GM12878 (cell line): ENCODE data around the gene MELTF. TPM values are rescaled to one million over a fixed set of nuclear protein-coding genes. Genes with fewer than 3 reads are reported as not detected.

Source experiments
- BHLHE40 ChIP-seq, 2 experiments: fragments of 450-650 bp in 1 of 2; IDR thresholded peaks; 2 replicates each; pipeline ENCODE4 v1.6.1; 2011 to 2017; ENCODE audit warnings: low read depth in 2 of 2, borderline replicate concordance in 1 of 2, improper control_type of control experiment in 1 of 2, low read length in 1 of 2, mild to moderate bottlenecking in 1 of 2
- CREB1 ChIP-seq: IDR thresholded peaks from 2 replicates; pipeline ENCODE4 v1.6.1; 2012; ENCODE audit warnings: low read depth, mild to moderate bottlenecking, inconsistent platforms
- ESRRA ChIP-seq: IDR thresholded peaks from 2 replicates; pipeline ENCODE4 v1.6.1; 2012; ENCODE audit warnings: mild to moderate bottlenecking, low read length, improper control_type of control experiment
- FOXM1 ChIP-seq: IDR thresholded peaks from 2 replicates; pipeline ENCODE4 v1.6.1; 2012; ENCODE audit warnings: low read depth, mild to moderate bottlenecking, inconsistent platforms, low read length, moderate library complexity
- GABPA ChIP-seq: IDR thresholded peaks from 2 replicates; pipeline ENCODE4 v1.6.1; 2014; ENCODE audit warnings: antibody characterized with exemption, low read depth, mild to moderate bottlenecking, inconsistent platforms
- MTA2 ChIP-seq: fragments of 450-650 bp; IDR thresholded peaks from 2 replicates; pipeline ENCODE4 v1.6.1; 2016; ENCODE audit warnings: low read depth, mild to moderate bottlenecking, moderate library complexity
- MXI1 ChIP-seq: fragments of 150-350 bp; IDR thresholded peaks from 2 replicates; pipeline ENCODE4 v1.6.1; 2011; ENCODE audit warnings: low read depth, mild to moderate bottlenecking, inconsistent platforms, low read length, improper control_type of control experiment
- MYC ChIP-seq: IDR thresholded peaks from 2 replicates; pipeline ENCODE4 v1.6.1; 2011; ENCODE audit warnings: mild to moderate bottlenecking, low read length, moderate library complexity, inconsistent platforms; ENCODE audit not compliant: insufficient read depth, insufficient replicate concordance, insufficient read length, severe bottlenecking
- PAX8 ChIP-seq: fragments of 450-650 bp; IDR thresholded peaks from 2 replicates; pipeline ENCODE4 v1.6.1; 2017; ENCODE audit warnings: mild to moderate bottlenecking, moderate library complexity
- POU2F2 ChIP-seq: IDR thresholded peaks from 3 replicates; pipeline ENCODE4 v1.6.1; 2011; ENCODE audit warnings: low read depth, mild to moderate bottlenecking, low read length, borderline replicate concordance
- TCF12 ChIP-seq: IDR thresholded peaks from 2 replicates; pipeline ENCODE4 v1.6.1; 2011; ENCODE audit warnings: low read depth, mild to moderate bottlenecking, low read length
- ZBED1 ChIP-seq: IDR thresholded peaks from 2 replicates; pipeline ENCODE4 v1.6.1; 2016; ENCODE audit warnings: borderline replicate concordance
- polyA plus RNA-seq, 11 experiments: library from polyadenylated mRNA; depleted of rRNA in 4 of 11; unstranded in 6 of 11; stranded (reverse) in 5 of 11; fragments of >200 nt; fragmentation: Nextera tagmentation in 4 of 11; fragmentation: Illumina TruSeq in 1 of 11; extraction: Ambion mirVana in 4 of 11; extraction: Trizol in 1 of 11; gene quantifications; 1 replicate in 1 of 11; 2 replicates in 10 of 11; pipeline versions ENCODE4 v1.2.1 to v1.2.3, GENCODE V29; 2011 to 2016; ENCODE audit warnings: inconsistent platforms in 2 of 11, missing spikeins in 2 of 11, low read depth in 1 of 11
- total RNA-seq, 4 experiments: library from RNA; depleted of rRNA in 3 of 4; stranded (reverse); fragments of >200 nt in 3 of 4; fragmentation: Illumina TruSeq in 1 of 4; extraction: Trizol in 1 of 4; gene quantifications; 2 replicates each; pipeline versions ENCODE4 v1.2.1 to v1.2.3, GENCODE V29; 2013 to 2021
- TF ChIP-seq, protein P1 (sequence below): fragments of 450-650 bp; formaldehyde crosslinking; IDR thresholded peaks from 2 replicates; pipeline ENCODE4 v1.5.0; 2022; ENCODE audit warnings: mild to moderate bottlenecking, missing genetic modification characterization
- TF ChIP-seq, protein P2 (sequence below): fragments of 150-350 bp; IDR thresholded peaks from 2 replicates; pipeline ENCODE4 v1.6.1; 2016; ENCODE audit warnings: low read depth, low read length
- TF ChIP-seq, protein P3 (sequence below): fragments of 450-650 bp; IDR thresholded peaks from 2 replicates; pipeline ENCODE4 v1.6.1; 2018; ENCODE audit warnings: mild to moderate bottlenecking, low read depth, moderate library complexity; ENCODE audit not compliant: partially characterized antibody
- TF ChIP-seq, protein P4 (sequence below): fragments of 450-650 bp; IDR thresholded peaks from 2 replicates; pipeline ENCODE4 v1.6.1; 2017; ENCODE audit warnings: low read depth, mild to moderate bottlenecking, moderate library complexity

The MELTF gene
- total and polyA plus RNA-seq, 10 of the 15 experiments (the other 5 are each of a cell fraction or from before 2014, with no cell fraction given), result 0.55 to 49.1 (median 11.1) TPM

DNA sequence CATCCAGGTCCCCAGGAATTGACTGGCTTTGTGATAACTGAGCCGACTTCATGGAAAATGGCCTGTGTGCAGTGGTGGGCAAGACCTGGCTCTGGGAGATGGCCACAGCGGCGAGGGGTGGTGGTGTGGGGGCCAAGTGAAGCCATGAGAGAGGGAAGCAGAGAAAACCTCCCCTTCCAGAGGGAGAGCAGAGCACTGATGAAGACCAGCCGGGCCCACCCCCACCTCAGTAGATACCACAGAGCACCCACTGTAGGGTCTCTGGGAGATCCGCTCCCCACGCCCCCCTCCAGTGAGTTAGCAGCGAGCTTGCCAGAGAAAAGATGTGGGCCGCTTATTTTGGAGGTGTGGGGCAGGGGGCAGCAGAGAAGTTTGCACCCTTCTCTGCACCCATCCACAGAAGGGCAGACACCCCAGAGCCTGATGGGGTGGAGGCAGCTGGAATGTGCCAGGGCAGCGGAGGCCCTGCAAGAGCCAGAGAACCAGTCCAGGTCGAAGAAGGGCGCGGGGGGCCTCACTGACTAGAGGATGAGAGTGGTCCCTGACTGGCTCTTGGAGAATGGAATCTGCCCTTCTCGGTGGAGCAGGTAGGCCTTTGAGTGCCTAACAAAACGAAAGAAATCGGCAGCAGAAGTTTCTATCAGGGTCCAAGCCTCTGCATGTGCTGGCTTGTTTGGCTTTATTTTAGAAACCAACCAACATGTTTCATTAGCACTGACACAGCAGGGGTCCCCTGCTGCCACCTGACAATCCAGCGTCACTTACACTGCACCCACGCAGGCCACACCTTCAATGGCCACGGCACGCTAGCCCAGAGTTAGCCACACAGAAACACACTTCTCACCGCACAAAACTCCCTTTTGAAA lies 28.3 kb downstream of the MELTF start (continued):
- TF ChIP-seq, protein P1, sequence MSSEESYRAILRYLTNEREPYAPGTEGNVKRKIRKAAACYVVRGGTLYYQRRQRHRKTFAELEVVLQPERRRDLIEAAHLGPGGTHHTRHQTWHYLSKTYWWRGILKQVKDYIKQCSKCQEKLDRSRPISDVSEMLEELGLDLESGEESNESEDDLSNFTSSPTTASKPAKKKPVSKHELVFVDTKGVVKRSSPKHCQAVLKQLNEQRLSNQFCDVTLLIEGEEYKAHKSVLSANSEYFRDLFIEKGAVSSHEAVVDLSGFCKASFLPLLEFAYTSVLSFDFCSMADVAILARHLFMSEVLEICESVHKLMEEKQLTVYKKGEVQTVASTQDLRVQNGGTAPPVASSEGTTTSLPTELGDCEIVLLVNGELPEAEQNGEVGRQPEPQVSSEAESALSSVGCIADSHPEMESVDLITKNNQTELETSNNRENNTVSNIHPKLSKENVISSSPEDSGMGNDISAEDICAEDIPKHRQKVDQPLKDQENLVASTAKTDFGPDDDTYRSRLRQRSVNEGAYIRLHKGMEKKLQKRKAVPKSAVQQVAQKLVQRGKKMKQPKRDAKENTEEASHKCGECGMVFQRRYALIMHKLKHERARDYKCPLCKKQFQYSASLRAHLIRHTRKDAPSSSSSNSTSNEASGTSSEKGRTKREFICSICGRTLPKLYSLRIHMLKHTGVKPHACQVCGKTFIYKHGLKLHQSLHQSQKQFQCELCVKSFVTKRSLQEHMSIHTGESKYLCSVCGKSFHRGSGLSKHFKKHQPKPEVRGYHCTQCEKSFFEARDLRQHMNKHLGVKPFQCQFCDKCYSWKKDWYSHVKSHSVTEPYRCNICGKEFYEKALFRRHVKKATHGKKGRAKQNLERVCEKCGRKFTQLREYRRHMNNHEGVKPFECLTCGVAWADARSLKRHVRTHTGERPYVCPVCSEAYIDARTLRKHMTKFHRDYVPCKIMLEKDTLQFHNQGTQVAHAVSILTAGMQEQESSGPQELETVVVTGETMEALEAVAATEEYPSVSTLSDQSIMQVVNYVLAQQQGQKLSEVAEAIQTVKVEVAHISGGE (CRISPR knock-in tag), result no peak
- TF ChIP-seq, protein P2, sequence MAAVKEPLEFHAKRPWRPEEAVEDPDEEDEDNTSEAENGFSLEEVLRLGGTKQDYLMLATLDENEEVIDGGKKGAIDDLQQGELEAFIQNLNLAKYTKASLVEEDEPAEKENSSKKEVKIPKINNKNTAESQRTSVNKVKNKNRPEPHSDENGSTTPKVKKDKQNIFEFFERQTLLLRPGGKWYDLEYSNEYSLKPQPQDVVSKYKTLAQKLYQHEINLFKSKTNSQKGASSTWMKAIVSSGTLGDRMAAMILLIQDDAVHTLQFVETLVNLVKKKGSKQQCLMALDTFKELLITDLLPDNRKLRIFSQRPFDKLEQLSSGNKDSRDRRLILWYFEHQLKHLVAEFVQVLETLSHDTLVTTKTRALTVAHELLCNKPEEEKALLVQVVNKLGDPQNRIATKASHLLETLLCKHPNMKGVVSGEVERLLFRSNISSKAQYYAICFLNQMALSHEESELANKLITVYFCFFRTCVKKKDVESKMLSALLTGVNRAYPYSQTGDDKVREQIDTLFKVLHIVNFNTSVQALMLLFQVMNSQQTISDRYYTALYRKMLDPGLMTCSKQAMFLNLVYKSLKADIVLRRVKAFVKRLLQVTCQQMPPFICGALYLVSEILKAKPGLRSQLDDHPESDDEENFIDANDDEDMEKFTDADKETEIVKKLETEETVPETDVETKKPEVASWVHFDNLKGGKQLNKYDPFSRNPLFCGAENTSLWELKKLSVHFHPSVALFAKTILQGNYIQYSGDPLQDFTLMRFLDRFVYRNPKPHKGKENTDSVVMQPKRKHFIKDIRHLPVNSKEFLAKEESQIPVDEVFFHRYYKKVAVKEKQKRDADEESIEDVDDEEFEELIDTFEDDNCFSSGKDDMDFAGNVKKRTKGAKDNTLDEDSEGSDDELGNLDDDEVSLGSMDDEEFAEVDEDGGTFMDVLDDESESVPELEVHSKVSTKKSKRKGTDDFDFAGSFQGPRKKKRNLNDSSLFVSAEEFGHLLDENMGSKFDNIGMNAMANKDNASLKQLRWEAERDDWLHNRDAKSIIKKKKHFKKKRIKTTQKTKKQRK, result no peak
- TF ChIP-seq ESRRA (no peak), FOXM1 (no peak), CREB1 (no peak), POU2F2 (0 out of 3 replicates have a peak, but pooled peaks have one; percentile 8), MYC (no peak), TCF12 (peak; percentile 63; the same call in 1 of the 2 replicates), MTA2 (peak; percentile 80; the same call in 1 of the 2 replicates), ZBED1 (no peak), GABPA (no peak), PAX8 (no peak), BHLHE40 (IDR thresholded peaks at IDR 0.05; ENCODE audit: borderline replicate concordance in 1 of 2, low read depth in 2 of 2, low read length in 1 of 2) (peak; percentile 67 to 79; a peak in 3 of 4 replicates), MXI1 (no peak)
- TF ChIP-seq, protein P3, sequence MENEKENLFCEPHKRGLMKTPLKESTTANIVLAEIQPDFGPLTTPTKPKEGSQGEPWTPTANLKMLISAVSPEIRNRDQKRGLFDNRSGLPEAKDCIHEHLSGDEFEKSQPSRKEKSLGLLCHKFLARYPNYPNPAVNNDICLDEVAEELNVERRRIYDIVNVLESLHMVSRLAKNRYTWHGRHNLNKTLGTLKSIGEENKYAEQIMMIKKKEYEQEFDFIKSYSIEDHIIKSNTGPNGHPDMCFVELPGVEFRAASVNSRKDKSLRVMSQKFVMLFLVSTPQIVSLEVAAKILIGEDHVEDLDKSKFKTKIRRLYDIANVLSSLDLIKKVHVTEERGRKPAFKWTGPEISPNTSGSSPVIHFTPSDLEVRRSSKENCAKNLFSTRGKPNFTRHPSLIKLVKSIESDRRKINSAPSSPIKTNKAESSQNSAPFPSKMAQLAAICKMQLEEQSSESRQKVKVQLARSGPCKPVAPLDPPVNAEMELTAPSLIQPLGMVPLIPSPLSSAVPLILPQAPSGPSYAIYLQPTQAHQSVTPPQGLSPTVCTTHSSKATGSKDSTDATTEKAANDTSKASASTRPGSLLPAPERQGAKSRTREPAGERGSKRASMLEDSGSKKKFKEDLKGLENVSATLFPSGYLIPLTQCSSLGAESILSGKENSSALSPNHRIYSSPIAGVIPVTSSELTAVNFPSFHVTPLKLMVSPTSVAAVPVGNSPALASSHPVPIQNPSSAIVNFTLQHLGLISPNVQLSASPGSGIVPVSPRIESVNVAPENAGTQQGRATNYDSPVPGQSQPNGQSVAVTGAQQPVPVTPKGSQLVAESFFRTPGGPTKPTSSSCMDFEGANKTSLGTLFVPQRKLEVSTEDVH, result peak; percentile 48
- TF ChIP-seq, protein P4, sequence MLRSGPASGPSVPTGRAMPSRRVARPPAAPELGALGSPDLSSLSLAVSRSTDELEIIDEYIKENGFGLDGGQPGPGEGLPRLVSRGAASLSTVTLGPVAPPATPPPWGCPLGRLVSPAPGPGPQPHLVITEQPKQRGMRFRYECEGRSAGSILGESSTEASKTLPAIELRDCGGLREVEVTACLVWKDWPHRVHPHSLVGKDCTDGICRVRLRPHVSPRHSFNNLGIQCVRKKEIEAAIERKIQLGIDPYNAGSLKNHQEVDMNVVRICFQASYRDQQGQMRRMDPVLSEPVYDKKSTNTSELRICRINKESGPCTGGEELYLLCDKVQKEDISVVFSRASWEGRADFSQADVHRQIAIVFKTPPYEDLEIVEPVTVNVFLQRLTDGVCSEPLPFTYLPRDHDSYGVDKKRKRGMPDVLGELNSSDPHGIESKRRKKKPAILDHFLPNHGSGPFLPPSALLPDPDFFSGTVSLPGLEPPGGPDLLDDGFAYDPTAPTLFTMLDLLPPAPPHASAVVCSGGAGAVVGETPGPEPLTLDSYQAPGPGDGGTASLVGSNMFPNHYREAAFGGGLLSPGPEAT, result no peak
